ENCODE measurements around the gene MBP.

Gene MBP

GRCh38 chr18:77086656-77087392, 45.8 kb downstream of the MBP start:
- no peak for DNase-seq (ENCODE audit: low read depth in 2 of 3, low spot score in 1 of 3)

- no peak for DNase-seq (ENCODE audit: low read depth in 2 of 3, low spot score in 1 of 3)
Observed at GRCh38 chr18:77086034-77086433, 46.5 kb downstream of the MBP start.

- no peak for DNase-seq (ENCODE audit: low read depth in 2 of 3, low spot score in 1 of 3)
Observed at GRCh38 chr18:77084688-77085035, 47.9 kb downstream of the MBP start.

GRCh38 chr18:77082316-77082955, 50.1 kb downstream of the MBP start:
- DNase-seq (ENCODE audit: low read depth in 2 of 3, low spot score in 1 of 3), result no peak

GRCh38 chr18:77081390-77081778, 51.2 kb downstream of the MBP start:
- no peak for DNase-seq (ENCODE audit: low read depth in 2 of 3, low spot score in 1 of 3)

- DNase-seq (ENCODE audit: low read depth in 2 of 3, low spot score in 1 of 3), result no peak
Observed at GRCh38 chr18:77079954-77080682, 52.5 kb downstream of the MBP start.

GRCh38 chr18:77079088-77079487, 53.5 kb downstream of the MBP start:
- no peak for DNase-seq (ENCODE audit: low read depth in 2 of 3, low spot score in 1 of 3)

GRCh38 chr18:77078690-77079070, 53.9 kb downstream of the MBP start:
- DNase-seq (ENCODE audit: low read depth in 2 of 3, low spot score in 1 of 3), result no peak

GRCh38 chr18:77077941-77078689, 54.5 kb downstream of the MBP start:
- no peak for DNase-seq (ENCODE audit: low read depth in 2 of 3, low spot score in 1 of 3)

GRCh38 chr18:77077401-77077800, 55.2 kb downstream of the MBP start:
- no peak for DNase-seq (ENCODE audit: low read depth in 2 of 3, low spot score in 1 of 3)

GRCh38 chr18:77076111-77076510, 56.5 kb downstream of the MBP start:
- DNase-seq (ENCODE audit: low read depth in 2 of 3, low spot score in 1 of 3), result no peak

GRCh38 chr18:77074431-77074830, 58.2 kb downstream of the MBP start:
- no peak for DNase-seq (ENCODE audit: low read depth in 2 of 3, low spot score in 1 of 3)

GRCh38 chr18:77073336-77074093, 59.1 kb downstream of the MBP start:
- DNase-seq (ENCODE audit: low read depth in 2 of 3, low spot score in 1 of 3), result no peak

GRCh38 chr18:77072566-77072965, 60.0 kb downstream of the MBP start:
- no peak for DNase-seq (ENCODE audit: low read depth in 2 of 3, low spot score in 1 of 3)

- no peak for DNase-seq (ENCODE audit: low read depth in 2 of 3, low spot score in 1 of 3)
Observed at GRCh38 chr18:77071711-77072292, 60.8 kb downstream of the MBP start.

GRCh38 chr18:77071061-77071460, 61.5 kb downstream of the MBP start:
- no peak for DNase-seq (ENCODE audit: low read depth in 2 of 3, low spot score in 1 of 3)

GRCh38 chr18:77070627-77071026, 62.0 kb downstream of the MBP start:
- DNase-seq (ENCODE audit: low read depth in 2 of 3, low spot score in 1 of 3), result no peak

- no peak for DNase-seq (ENCODE audit: low read depth in 2 of 3, low spot score in 1 of 3)
Observed at GRCh38 chr18:77069931-77070330, 62.7 kb downstream of the MBP start.

GRCh38 chr18:77069482-77069881, 63.1 kb downstream of the MBP start:
- DNase-seq (ENCODE audit: low read depth in 2 of 3, low spot score in 1 of 3), result no peak

Data from stimulated activated CD4-positive, alpha-beta T cell treated with anti-CD3 and anti-CD28 coated beads, Interleukin-12 subunit alpha, Interleukin-12 subunit beta, amount 100 ng/mL, for 48 hours (primary cell).